ENCODE results near the gene SEC16B.

The SEC16B gene

DNA sequence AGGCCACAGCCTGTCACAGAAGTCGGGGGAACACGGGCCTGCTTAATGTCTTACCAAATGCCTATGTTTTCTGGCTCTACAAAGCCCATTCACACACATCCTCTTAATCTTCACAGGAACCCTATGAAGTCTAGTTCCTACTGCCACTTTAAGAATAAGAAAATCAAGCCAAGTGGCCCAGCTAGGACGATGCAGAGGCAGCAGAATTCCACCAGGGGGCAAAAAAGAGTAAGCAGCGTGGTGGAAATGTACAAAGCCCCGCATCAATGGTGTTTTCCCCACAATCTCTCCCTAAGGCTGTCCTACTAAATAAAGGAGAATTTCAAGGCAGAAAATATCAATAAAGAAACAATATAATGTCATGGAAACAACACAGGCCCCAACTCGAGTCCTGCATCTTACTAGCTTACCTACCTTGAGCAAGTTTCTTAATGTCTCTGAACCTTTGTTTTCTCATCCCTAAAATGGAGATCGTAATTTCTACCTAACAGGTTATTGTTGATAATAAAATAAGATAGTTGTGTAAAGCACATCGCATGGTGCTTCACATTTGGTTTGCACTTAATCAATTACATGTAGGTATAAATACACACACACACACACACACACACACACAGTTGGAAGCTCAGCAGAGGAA, 21.4 kb downstream of the SEC16B start:
- DNase-seq = peak; percentile 77
- in situ Hi-C loops (cut with HindIII; ENCODE audit: low pct_ligation_motif_present, low pct_unique_long_range_greater_than_20kb, low sequenced_read_pairs) = no loop called here

DNA sequence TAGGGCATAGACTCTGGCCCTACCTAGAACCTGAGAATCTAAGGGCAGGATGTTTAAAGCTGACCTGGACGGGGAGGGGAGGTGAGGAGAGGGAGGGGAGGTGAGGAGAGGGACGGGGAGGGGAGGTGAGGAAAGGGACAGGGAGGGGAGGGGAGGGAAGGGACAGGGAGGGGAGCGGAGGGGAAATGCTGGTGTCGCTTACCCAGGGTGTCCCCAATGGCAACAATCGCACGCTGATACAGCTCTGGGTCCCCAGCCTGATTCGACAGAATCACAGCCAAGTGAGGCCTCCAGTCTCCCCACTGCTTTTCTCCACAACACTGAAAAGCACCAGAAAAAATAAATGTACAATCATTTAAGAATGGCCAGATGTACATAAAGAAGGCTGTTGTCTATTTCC, 22.2 kb downstream of the SEC16B start:
- in situ Hi-C loops (cut with HindIII; ENCODE audit: low pct_ligation_motif_present, low pct_unique_long_range_greater_than_20kb, low sequenced_read_pairs) = no loop called here
- DNase-seq = no peak

DNA sequence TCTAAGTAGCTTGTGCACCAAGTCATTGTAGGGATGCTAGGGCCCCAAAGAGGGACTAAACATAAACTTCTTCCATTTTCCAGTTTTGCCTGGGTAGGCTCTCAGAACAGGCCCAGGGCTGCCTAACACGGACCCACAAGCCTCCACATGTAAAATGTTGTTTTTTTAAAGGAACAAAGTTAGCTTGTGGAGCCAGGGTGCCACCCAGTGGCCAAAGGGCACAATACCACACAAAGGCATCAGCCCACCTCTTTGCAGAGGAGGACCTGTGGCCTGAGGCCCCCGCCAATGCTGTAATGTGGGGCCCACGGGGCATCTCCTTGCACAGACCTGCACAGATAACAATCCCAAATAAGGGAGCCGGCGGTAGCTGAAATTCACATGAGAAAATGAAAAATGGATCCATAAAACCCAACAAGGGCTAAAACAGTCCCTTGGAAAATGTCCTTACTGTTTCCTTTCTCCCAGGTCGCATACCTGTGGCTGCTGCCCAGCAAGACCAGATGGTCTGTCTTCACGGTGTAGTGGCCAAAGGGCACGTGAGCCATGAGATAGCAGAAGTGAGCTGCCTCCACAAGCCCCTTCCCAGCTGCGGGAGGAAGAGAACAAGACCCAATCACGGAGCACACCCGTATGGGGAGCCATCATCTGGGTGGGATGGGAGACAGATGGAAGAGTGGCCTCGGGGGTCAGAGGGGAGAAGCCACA, 23.8 kb downstream of the SEC16B start:
- in situ Hi-C loops (cut with HindIII; ENCODE audit: low pct_ligation_motif_present, low pct_unique_long_range_greater_than_20kb, low sequenced_read_pairs) = no loop called here
- peak; percentile 76 for DNase-seq

DNA sequence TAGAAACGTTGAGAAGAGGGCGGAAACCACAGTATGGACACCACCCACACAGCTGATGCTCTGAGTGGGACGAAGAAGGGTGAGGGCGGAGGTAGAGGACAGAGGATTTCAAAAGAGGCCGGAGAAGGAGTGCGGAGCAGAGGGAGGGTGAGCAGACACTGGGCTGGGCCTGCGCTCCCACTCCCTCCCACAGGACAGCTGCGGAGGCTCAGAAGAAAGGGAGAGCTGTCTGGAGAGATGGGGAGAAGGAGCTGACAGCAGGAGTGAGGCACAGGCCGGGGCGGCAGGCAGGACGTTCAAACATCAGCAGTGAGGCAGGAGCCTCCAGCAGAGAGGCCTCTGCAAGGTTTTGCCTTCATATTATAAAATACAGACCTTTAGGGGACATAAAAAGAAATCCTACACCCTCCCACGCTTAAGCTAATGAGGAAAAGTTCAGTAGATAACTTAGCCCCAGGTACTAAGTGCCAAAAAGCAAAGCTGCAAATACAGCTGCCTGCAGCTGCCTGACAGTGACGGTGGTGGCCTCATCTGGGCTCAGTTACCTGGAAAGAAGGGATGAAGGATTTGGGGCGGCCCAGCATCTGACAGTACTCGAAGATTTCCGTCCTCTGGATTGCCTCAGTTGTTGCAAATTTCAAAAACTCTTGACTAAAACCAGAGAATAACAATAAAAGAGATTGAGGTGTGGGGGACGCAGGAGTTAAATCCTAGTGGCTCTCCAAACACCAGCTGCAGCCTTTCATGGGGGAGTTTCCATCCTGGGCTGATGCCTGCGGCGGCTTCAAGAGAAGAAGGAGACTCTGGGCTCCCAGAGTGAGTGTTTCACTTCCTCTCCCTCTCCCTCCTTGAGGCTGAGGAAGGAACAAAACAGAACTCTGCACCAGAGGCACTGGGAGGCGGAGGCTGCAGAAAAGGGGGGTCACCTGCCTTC, 25.6 kb downstream of the SEC16B start:
- DNase-seq = no peak
- in situ Hi-C loops (cut with HindIII; ENCODE audit: low pct_ligation_motif_present, low pct_unique_long_range_greater_than_20kb, low sequenced_read_pairs) = no loop called here

GRCh38 chr1:177941976-177942375, 27.9 kb downstream of the SEC16B start:
- no peak for DNase-seq
- in situ Hi-C loops (cut with HindIII; ENCODE audit: low pct_ligation_motif_present, low pct_unique_long_range_greater_than_20kb, low sequenced_read_pairs) = no loop called here

DNA sequence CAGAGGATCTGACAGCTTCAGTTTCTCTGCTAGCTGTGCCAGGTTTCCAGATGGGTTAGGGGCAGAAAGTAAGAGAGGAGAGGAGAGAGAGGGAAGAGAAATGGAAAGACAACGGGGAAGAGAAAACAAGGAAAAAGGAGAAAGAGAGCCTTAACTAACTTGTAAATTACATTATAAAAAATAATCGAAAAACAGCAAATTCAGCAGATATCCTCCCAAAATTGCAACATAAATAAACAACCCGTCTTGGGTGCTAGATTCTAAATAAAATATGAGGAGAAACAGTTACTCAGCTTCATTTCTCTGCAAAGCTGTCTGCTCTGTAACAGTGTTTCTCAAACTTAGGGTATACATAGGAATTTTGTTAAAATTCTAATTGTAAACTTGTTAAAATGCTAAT, 29.2 kb downstream of the SEC16B start:
- DNase-seq = no peak
- in situ Hi-C loops (cut with HindIII; ENCODE audit: low pct_ligation_motif_present, low pct_unique_long_range_greater_than_20kb, low sequenced_read_pairs) = no loop called here

- no peak for DNase-seq
- in situ Hi-C loops (cut with HindIII; ENCODE audit: low pct_ligation_motif_present, low pct_unique_long_range_greater_than_20kb, low sequenced_read_pairs) = no loop called here
Measured at GRCh38 chr1:177937931-177938330, 31.9 kb downstream of the SEC16B start.

GRCh38 chr1:177937174-177937770, 32.6 kb downstream of the SEC16B start:
- in situ Hi-C loops (cut with HindIII; ENCODE audit: low pct_ligation_motif_present, low pct_unique_long_range_greater_than_20kb, low sequenced_read_pairs) = no loop called here
- DNase-seq = no peak

- no peak for DNase-seq
- in situ Hi-C loops (cut with HindIII; ENCODE audit: low pct_ligation_motif_present, low pct_unique_long_range_greater_than_20kb, low sequenced_read_pairs) = no loop called here
Measured at GRCh38 chr1:177935638-177936415, 34.0 kb downstream of the SEC16B start.

DNA sequence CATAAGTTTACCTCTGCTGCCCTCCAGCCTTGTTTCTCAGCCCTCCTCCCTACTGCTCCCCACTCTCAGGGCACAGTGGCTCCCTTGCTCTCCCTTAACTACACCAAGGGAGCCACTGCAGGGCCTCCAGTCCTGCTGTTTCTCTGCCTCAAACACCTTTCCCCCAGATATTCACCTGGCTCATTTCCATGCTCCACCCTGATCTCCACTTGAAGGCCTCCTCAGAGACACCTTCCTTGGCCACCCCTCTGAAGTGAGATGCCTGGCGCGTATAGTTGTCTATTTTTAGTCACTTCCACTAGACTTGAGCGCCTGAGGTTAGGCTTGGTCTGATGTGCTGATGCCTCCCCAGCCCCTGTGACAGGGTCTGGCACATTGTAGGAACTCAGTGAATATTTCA, 34.9 kb downstream of the SEC16B start:
- no peak for DNase-seq
- in situ Hi-C loops (cut with HindIII; ENCODE audit: low pct_ligation_motif_present, low pct_unique_long_range_greater_than_20kb, low sequenced_read_pairs) = no loop called here

DNA sequence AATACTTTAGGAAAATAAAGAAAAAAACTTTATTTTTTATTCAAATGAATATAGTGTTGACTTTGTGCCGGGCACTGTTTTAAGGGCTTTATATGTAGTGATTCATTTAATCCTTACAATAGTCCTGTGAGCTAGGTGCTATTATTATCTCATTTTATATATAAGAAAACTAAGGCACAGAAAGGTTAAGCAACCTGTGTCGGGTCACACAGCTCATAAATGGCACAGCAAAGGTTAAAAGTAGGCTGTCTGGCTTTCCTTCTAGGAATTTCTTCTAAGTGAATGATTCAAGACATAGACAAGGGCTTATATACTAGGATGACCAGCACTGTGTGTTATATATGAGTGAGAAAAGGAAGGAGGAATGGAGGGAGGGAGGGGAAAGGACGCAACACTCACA, 35.4 kb downstream of the SEC16B start:
- in situ Hi-C loops (cut with HindIII; ENCODE audit: low pct_ligation_motif_present, low pct_unique_long_range_greater_than_20kb, low sequenced_read_pairs) = no loop called here
- no peak for DNase-seq

DNA sequence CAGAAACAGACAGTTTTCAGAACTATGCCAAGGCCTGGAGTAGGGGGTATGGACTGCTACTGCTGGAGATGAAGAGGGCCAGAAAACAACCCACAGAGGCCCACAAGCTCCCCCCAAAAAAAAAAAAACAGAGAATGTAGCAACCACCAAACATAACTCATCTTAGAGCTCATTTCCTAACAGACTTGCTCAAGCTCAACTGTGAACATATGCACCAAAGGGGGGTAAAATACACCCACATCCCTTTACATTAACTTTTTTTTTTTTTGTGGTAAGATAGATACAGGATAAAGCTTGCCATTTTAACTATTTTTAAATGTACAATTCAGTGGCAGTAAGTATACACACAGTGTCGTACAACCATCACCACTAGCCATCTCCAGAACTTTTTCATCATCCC, 36.0 kb downstream of the SEC16B start:
- no peak for DNase-seq
- in situ Hi-C loops (cut with HindIII; ENCODE audit: low pct_ligation_motif_present, low pct_unique_long_range_greater_than_20kb, low sequenced_read_pairs) = no loop called here

DNA sequence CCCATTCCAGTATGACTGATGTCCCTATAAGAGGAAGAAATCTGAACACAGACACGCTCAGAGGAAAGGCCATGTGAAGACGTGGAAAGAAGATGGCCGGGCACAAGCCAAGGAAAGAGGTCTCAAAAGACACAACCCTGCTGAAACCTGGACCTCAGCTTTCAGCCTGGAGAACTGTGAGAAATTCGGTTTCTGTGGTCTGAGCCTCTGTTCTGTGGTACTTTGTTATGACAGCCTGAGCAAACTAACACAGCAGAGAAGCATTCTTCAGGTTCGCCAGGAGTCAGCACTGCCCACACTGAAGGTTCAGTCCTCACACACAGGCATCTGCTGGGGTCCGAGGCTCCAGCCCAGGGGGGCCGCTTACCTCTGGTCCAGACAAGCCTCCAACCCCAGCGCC, 37.7 kb downstream of the SEC16B start:
- in situ Hi-C loops (cut with HindIII; ENCODE audit: low pct_ligation_motif_present, low pct_unique_long_range_greater_than_20kb, low sequenced_read_pairs) = no loop called here
- no peak for DNase-seq

DNA sequence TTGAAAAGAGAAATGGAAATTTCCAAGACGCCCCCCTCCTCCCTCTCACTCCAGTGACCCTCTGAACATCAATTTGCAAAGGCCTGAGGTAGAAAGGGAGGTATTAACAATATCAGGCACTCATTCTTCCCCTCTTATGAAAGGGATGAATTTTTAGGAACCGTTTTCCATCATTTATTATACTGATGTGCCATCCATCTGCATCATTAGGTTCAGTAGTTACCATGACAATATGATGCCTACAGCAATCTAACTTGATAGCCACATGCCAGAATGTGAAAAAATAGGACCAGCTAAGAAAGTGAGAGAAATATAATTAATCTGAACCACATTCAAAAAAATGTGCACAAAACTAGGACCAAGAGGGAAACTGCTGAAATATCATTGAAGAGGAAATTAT, 40.9 kb downstream of the SEC16B start:
- in situ Hi-C loops (cut with HindIII; ENCODE audit: low pct_ligation_motif_present, low pct_unique_long_range_greater_than_20kb, low sequenced_read_pairs) = no loop called here
- no peak for DNase-seq

DNA sequence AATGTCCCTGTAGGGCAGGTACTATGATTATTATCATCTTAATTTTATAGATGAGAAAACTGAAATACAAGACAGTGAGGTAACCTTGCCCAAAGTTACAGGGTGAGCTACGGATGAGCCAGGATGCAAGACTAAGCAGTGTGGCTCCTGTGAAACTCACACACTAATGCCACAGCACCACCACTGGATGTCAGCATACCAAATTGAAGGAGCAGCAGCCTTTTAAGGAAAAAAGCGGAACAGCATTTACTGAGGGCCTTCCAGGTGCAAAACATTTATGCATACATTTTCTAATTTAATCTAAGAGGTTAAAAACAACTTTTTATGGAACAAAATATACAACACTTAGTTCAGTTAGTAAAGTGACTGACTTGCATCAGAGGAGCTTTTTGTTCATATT, 41.7 kb downstream of the SEC16B start:
- in situ Hi-C loops (cut with HindIII; ENCODE audit: low pct_ligation_motif_present, low pct_unique_long_range_greater_than_20kb, low sequenced_read_pairs) = no loop called here
- DNase-seq = peak; percentile 70

DNA sequence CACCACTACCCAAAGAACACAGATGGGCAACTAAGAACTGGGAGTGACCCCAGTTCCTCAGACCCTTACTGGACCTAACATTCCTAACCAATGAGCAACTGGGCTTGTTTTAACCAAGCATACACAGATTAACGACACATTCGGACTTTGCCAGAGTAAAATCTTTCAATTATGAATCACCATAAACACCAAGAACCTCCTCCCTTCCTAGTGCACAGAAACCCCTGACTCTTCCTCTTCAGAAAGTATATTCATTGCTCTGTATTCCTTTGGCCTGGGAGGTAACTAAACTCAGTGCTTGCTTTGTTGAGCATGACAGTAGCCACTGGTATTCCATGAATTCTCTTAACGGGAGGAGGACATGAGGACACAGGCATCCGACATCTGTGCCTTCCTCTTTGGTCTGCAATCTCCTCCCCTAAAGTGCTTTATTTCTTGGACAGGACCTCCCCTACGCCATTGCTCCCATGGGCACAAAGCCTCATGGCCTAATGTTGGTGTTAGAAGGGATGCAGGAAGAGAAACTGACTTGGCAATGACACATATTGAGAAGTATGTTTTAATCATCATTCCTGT, 42.7 kb downstream of the SEC16B start:
- DNase-seq = peak; percentile 94
- in situ Hi-C loops (cut with HindIII; ENCODE audit: low pct_ligation_motif_present, low pct_unique_long_range_greater_than_20kb, low sequenced_read_pairs) = no loop called here

DNA sequence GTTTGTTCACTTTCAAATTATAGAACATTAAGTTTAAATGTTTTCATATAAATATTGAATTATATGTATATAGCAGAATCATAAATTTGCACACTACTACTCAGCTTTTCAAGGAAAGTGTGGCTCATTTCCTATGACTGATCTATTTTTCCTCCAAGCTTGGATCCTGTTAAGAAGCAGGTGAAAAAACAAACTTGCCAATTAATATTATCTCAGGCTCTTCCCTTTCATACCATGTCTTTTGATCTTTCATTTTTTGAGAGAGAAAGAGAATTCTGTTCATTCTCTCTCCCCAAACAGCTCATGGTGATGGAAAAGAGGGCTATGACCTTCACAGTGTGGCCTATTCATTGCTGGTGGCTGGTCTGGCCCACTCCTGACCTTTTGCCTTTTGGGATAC, 43.7 kb downstream of the SEC16B start:
- in situ Hi-C loops (cut with HindIII; ENCODE audit: low pct_ligation_motif_present, low pct_unique_long_range_greater_than_20kb, low sequenced_read_pairs) = no loop called here
- DNase-seq = no peak

DNA sequence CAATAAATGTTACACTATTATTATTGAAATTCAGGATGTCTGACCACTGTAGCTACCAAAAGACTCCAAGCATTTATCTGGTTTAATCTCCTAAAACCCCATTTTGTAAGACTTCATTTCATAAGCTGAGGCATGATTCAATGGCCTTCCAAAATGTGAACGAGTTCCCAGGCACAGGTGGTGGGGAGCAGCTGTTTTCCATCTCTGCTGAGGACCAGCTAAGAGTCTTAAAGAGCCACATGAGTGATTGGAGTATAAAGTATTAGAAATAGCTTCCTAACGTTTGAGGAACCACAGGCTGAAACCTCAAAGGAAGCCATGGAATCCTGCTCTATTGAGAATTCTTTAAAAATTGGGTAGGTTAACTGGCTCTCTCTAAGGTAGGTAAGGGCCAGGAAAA, 44.9 kb downstream of the SEC16B start:
- no peak for DNase-seq
- in situ Hi-C loops (cut with HindIII; ENCODE audit: low pct_ligation_motif_present, low pct_unique_long_range_greater_than_20kb, low sequenced_read_pairs) = no loop called here
